ENCODE results near the gene OLA1.
A peak's percentile ranks its signal among the peaks of the same experiment; 100 is the strongest.

The OLA1 gene

DNA sequence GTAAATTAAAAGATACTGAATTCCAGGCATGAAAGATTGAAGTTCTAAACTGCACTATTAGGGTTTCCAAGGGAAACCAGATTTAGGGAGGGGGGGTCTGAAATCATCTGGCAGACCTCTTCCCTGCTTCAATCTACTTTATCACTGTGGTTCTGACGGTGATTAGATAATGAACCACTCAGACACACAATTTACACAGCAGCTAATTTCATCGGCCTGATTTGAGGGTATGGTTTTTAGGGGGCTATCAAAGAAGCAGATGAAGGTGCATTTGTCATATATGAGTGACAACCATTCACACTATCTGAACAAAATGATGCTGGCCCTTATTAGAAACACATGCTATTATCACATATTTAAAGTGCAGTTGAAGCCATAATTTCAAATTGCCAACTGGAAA lies 106.0 kb downstream of the OLA1 start:
- DNase-seq (ENCODE audit: insufficient read length) (no peak), FAIRE-seq (no peak)
- TF ChIP-seq POLR2A (IDR thresholded peaks at IDR 0.05; ENCODE audit: low read depth, low read length) (no peak), POLR2AphosphoS5 (IDR thresholded peaks at IDR 0.05; ENCODE audit: low read depth, low read length) (no peak), TAF1 (IDR thresholded peaks at IDR 0.05; ENCODE audit: borderline replicate concordance, low read depth, low read length) (no peak)

DNA sequence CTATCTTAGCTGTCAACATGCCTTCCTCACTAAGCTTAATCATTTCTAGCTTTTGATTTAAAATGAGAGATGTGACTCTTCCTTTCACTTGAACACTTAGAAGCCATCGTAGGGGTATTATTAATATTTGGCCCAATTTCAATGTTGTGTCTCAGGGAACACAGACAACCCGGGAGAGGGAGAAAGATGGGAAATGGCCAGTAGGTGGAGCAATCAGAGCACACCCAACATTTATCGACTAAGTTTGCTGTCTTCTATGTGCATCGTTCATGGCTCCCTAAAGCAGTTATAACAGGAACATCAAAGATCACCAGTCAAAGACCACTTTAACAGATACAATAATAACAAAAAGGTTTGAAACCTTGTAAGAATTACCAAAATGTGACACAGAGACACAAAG lies 110.2 kb downstream of the OLA1 start:
- no peak for TF ChIP-seq TAF1 (IDR thresholded peaks at IDR 0.05; ENCODE audit: borderline replicate concordance, low read depth, low read length)
- no peak for TF ChIP-seq POLR2A (IDR thresholded peaks at IDR 0.05; ENCODE audit: low read depth, low read length)
- TF ChIP-seq POLR2AphosphoS5 (IDR thresholded peaks at IDR 0.05; ENCODE audit: low read depth, low read length): no peak
- no peak for DNase-seq (ENCODE audit: insufficient read length)
- FAIRE-seq: no peak

DNA sequence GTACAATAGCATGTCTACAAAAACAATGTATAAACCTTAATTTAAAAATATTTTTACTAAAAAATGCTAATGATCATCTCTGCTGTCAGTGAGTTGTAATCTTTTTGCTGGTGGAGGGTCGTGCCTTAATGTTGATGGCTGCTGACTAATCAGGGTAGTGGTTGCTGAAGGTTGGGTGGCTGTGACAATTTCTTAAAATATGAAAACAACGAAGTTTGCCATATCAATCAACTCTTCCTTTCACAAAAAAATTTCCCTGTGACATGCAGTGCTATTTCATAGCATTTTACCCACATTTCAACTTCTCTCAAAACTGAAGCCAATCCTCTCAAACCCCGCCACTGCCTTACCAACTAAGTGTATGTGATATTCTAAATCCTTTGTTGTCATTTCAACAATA lies 112.4 kb downstream of the OLA1 start:
- FAIRE-seq (no peak), DNase-seq (ENCODE audit: insufficient read length) (no peak)
- TF ChIP-seq POLR2AphosphoS5 (IDR thresholded peaks at IDR 0.05; ENCODE audit: low read depth, low read length) (no peak), POLR2A (IDR thresholded peaks at IDR 0.05; ENCODE audit: low read depth, low read length) (no peak), TAF1 (IDR thresholded peaks at IDR 0.05; ENCODE audit: borderline replicate concordance, low read depth, low read length) (no peak)

DNA sequence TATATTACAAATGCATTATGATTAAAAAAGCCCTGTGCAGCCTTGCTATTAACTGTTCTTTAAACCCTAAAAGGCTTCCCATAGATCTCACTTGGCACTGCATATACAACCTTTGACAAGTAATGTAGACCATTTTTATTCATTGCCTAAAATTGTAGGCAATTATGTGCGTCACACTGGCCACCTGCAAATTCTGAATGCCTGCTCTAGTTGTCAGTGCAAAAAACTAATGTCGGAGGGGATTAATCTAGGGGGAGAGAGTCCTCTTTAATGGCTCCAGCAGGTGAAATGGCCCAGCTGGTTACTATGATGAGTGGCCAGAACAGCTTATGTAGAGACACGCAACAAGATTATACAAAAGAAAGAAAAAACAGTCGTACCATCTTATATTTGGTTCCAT lies 123.2 kb downstream of the OLA1 start:
- FAIRE-seq (no peak), DNase-seq (ENCODE audit: insufficient read length) (no peak)
- no peak for TF ChIP-seq POLR2AphosphoS5 (IDR thresholded peaks at IDR 0.05; ENCODE audit: low read depth, low read length)
- TF ChIP-seq TAF1 (IDR thresholded peaks at IDR 0.05; ENCODE audit: borderline replicate concordance, low read depth, low read length): no peak
- no peak for TF ChIP-seq POLR2A (IDR thresholded peaks at IDR 0.05; ENCODE audit: low read depth, low read length)

DNA sequence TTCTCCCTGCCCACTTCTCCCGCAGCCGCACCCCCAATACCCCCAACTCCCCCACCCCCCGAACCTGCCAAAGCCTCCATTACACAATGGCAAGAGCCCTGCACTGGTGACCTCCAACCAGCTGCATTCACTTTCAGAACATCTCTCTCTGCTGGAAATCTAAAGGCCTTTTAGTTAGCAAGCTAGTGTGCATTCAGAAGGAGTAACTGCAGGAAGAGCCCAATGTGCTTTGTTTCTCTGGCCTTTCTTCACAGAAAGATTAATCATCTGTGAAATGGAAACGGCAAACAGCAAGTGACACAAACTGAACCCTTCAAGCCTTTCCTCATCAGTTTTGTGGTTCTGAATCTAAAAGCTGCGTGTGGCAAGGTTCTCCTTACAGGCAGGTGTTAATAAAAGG lies 124.2 kb downstream of the OLA1 start:
- DNase-seq (ENCODE audit: insufficient read length): no peak
- no peak for FAIRE-seq
- TF ChIP-seq POLR2A (IDR thresholded peaks at IDR 0.05; ENCODE audit: low read depth, low read length) (no peak), TAF1 (IDR thresholded peaks at IDR 0.05; ENCODE audit: borderline replicate concordance, low read depth, low read length) (no peak), POLR2AphosphoS5 (IDR thresholded peaks at IDR 0.05; ENCODE audit: low read depth, low read length) (no peak)

DNA sequence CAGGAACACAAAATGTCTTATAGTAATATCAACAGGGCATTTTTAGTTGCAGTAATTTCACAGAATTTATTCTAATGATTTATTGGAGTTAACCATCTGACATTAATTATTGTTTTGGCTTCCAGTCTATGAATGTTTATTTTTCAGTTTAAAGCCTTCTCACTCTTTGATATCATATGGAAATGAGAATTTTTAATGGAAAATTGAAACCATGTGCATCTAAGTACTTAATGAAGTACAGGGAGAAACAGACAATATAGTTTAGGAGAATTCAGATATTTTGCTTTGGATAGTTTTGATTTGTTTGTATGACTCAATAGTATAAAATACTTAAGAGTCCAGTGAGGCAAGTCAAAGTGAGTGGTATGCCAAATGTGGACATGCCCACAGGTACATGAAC lies 126.1 kb downstream of the OLA1 start:
- FAIRE-seq (no peak), DNase-seq (ENCODE audit: insufficient read length) (no peak)
- TF ChIP-seq TAF1 (IDR thresholded peaks at IDR 0.05; ENCODE audit: borderline replicate concordance, low read depth, low read length) (no peak), POLR2A (IDR thresholded peaks at IDR 0.05; ENCODE audit: low read depth, low read length) (no peak), POLR2AphosphoS5 (IDR thresholded peaks at IDR 0.05; ENCODE audit: low read depth, low read length) (no peak)

DNA sequence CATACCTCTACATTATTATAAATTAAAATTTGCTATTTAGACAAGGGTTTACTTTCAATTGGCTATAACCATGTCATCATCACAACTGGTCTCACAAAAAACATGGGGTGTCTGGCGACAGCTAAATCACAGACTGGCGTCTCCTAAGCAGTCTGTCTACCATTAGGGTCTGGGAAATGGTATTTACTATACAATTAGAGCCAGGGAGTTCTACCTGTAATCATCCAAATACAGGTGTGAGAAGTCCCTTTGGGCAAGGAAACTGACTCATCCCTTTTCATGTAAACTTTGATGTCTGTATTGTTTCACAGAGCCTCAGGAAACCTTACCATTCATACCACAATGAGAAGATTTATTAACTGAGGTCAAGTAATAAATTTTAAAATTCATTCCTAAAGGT lies 126.7 kb downstream of the OLA1 start:
- TF ChIP-seq POLR2AphosphoS5 (IDR thresholded peaks at IDR 0.05; ENCODE audit: low read depth, low read length) (no peak), POLR2A (IDR thresholded peaks at IDR 0.05; ENCODE audit: low read depth, low read length) (no peak), TAF1 (IDR thresholded peaks at IDR 0.05; ENCODE audit: borderline replicate concordance, low read depth, low read length) (no peak)
- no peak for DNase-seq (ENCODE audit: insufficient read length)
- no peak for FAIRE-seq

DNA sequence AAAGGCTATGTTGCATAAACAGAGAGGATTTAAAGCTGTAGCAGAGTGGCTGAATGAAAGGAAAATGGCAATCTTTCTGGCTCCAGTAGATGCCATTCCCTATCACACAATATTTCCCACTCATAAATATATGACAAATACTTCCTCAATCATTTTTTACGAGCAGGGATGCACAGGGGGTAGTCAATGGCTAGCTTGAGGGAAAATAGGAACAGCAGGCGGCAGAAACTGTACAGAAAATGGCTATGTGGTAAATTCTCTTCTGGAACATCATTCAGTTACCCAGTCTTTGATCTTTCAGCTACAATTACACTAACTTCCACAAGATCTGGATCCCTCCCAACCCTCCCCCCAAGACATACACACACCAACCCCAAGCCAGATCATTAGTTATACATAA lies 127.2 kb downstream of the OLA1 start:
- DNase-seq (ENCODE audit: insufficient read length) (no peak), FAIRE-seq (no peak)
- TF ChIP-seq POLR2AphosphoS5 (IDR thresholded peaks at IDR 0.05; ENCODE audit: low read depth, low read length) (no peak), POLR2A (IDR thresholded peaks at IDR 0.05; ENCODE audit: low read depth, low read length) (no peak)

DNA sequence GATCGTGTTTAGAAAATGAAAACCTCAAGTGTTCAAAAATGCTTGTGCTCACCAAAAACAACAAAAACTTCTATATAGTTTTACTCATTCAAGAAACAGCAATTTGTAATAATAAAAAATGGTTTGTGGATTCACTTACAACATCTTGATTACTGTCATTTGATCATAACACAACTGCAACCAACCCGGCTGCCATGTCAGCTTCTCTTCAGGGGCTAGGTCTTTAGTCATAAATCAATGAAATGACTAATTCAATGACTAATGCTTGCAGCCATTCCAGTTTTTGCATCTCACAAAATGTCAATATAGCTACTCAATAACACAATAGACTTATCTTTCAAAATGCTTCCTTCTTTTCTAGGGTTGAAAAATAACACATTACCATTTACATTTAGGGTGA lies 128.0 kb downstream of the OLA1 start:
- DNase-seq (ENCODE audit: insufficient read length): no peak
- FAIRE-seq: no peak
- TF ChIP-seq TAF1 (IDR thresholded peaks at IDR 0.05; ENCODE audit: borderline replicate concordance, low read depth, low read length) (no peak), POLR2A (IDR thresholded peaks at IDR 0.05; ENCODE audit: low read depth, low read length) (no peak), POLR2AphosphoS5 (IDR thresholded peaks at IDR 0.05; ENCODE audit: low read depth, low read length) (no peak)

DNA sequence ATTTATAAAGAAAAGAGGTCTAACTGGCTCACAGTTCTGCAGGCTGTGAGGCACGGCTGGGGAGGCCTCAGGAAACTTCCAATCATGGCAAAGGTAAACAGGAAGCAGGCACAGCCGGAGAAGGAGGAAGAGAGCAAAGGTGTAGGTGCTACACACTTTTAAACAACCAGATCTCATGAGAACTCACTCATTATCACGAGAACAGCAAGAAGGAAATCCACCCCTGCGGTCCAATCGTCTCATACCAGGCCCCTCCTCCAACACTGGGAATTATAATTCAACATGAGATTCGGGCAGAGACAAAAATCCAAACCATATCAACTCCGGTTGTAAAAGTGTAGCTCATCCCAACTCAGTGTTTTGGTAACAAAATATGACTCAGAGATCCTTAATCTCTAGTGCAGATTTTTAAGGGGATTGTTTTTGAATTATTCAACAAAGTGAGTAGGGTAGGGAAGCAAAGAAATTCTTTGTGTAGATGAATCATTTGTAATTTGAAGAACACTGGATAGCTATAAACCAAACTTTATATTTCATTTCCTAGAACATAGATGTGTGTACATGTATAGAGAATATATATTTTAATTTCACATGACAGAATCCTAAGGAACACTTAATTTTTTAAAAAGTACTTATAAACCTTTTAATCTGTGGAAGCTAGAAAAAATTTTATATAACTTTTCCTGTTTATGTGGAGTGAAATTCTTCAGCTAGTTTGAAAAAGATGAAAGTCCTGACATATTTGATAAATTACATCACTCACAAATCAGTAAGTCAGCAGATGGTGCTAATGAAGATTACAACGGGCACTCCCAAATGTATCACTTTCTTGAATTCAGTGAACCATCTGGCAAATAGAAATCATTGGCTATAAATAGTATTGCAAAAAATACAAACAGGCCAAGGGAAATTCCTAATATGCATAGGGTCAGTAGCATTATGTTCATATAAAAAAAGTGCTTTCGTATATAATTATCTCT lies 130.1 kb downstream of the OLA1 start:
- DNase-seq (ENCODE audit: insufficient read length): no peak
- peak; percentile 5 for FAIRE-seq
- no peak for TF ChIP-seq POLR2AphosphoS5 (IDR thresholded peaks at IDR 0.05; ENCODE audit: low read depth, low read length)
- TF ChIP-seq TAF1 (IDR thresholded peaks at IDR 0.05; ENCODE audit: borderline replicate concordance, low read depth, low read length): no peak
- TF ChIP-seq POLR2A (IDR thresholded peaks at IDR 0.05; ENCODE audit: low read depth, low read length): no peak

DNA sequence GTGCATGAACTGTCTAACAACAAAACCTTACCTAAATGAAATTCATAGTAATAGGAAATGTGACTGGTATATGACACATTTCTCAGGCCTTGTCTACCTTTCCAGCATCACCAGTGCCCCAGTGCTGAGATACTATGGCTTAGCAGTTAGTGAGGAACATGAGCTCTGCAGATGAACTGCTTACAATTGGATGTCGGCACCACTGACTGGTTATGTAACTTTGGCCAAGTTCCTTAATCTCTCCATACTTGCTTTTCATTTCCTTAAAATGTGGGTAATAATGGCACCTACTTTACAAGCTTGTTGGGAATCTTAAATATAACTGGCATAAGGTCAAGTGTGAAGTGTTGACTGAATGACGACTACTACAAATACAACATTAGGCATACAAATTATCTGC lies 136.3 kb downstream of the OLA1 start:
- peak; percentile 85 for FAIRE-seq
- no peak for DNase-seq (ENCODE audit: insufficient read length)
- TF ChIP-seq POLR2A (IDR thresholded peaks at IDR 0.05; ENCODE audit: low read depth, low read length): no peak
- no peak for TF ChIP-seq TAF1 (IDR thresholded peaks at IDR 0.05; ENCODE audit: borderline replicate concordance, low read depth, low read length)
- no peak for TF ChIP-seq POLR2AphosphoS5 (IDR thresholded peaks at IDR 0.05; ENCODE audit: low read depth, low read length)

DNA sequence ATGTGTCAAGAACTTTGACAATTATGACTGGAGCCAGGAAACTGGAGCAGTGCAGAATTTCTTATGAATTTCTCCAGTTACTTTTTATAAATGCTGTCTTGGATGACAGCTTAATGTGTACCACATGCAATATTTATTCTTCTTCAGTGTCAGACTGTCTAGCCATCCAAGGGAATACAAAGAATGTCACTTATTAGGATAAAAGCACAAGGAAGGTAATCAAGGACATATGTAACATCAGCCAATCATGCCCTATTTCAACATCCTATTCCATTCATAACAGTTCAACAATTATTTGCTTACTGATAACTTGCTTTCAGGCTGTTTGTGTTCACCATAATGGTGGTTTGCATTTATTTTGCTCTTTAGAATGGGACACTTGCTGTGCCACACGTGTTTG lies 139.8 kb downstream of the OLA1 start:
- no peak for TF ChIP-seq POLR2AphosphoS5 (IDR thresholded peaks at IDR 0.05; ENCODE audit: low read depth, low read length)
- TF ChIP-seq POLR2A (IDR thresholded peaks at IDR 0.05; ENCODE audit: low read depth, low read length): no peak
- TF ChIP-seq TAF1 (IDR thresholded peaks at IDR 0.05; ENCODE audit: borderline replicate concordance, low read depth, low read length): no peak
- no peak for FAIRE-seq
- DNase-seq (ENCODE audit: insufficient read length): no peak

Measured in GM12892 (cell line).